Loucy (cell line): ENCODE data around the gene RBM15.

ENCODE experiments used
- CTCF ChIP-seq: fragments of 200-600 bp; sonication (generic); conservative IDR thresholded peaks from 2 replicates; pipeline ENCODE4 v1.5.1; 2014; ENCODE audit warnings: mild to moderate bottlenecking, antibody characterized with exemption, low read length
- EZH2phosphoT487 ChIP-seq: fragments of 200-600 bp; IDR thresholded peaks from 2 replicates; pipeline ENCODE4 v1.6.1; 2018; ENCODE audit warnings: antibody characterized with exemption, mild to moderate bottlenecking, moderate library complexity, borderline replicate concordance

- no peak for TF ChIP-seq EZH2phosphoT487
- TF ChIP-seq CTCF = no peak
Measured at GRCh38 chr1:110341146-110341871, 2.1 kb downstream of the RBM15 start.
